GM06990 (cell line): ENCODE data around the gene KBTBD7.

Source experiments
- DNase-seq: peaks from one replicate; pipeline ENCODE4 v3.0.0-alpha.2; 2011; ENCODE audit not compliant: insufficient read length; ENCODE audit errors: extremely low read depth
- H3K27me3 ChIP-seq: replicated peaks from 2 replicates; pipeline ENCODE4 v1.6.0; 2011; ENCODE audit warnings: low read length; ENCODE audit not compliant: control insufficient read depth, insufficient read depth
- H3K36me3 ChIP-seq: 2 replicates; pipeline ENCODE4 v1.5.1; 2011; ENCODE audit warnings: low read length; ENCODE audit not compliant: control insufficient read depth, insufficient read depth
- H3K4me3 ChIP-seq: replicated peaks from 2 replicates; pipeline ENCODE4 v1.5.1; 2011; ENCODE audit warnings: low read depth, mild to moderate bottlenecking, control low read depth, low read length
- CTCF ChIP-seq: IDR thresholded peaks from 2 replicates; pipeline ENCODE4 v1.5.1; 2011; ENCODE audit warnings: low read length, control low read depth, mild to moderate bottlenecking, inconsistent platforms; ENCODE audit not compliant: insufficient read depth, poor library complexity, severe bottlenecking

Gene KBTBD7

GRCh38 chr13:41144576-41144975 lies 49.8 kb downstream of the KBTBD7 start:
- no peak for TF ChIP-seq CTCF
- Histone ChIP-seq H3K36me3 (no peaks in the 10 kb centered on the region; the same call in 1 of the 2 replicates), H3K4me3 (no peak overlapping the region), H3K27me3 (no peaks in the 10 kb centered on the region)
- no peak for DNase-seq
